ENCODE data around the gene SPSB3.

Gene SPSB3

DNA sequence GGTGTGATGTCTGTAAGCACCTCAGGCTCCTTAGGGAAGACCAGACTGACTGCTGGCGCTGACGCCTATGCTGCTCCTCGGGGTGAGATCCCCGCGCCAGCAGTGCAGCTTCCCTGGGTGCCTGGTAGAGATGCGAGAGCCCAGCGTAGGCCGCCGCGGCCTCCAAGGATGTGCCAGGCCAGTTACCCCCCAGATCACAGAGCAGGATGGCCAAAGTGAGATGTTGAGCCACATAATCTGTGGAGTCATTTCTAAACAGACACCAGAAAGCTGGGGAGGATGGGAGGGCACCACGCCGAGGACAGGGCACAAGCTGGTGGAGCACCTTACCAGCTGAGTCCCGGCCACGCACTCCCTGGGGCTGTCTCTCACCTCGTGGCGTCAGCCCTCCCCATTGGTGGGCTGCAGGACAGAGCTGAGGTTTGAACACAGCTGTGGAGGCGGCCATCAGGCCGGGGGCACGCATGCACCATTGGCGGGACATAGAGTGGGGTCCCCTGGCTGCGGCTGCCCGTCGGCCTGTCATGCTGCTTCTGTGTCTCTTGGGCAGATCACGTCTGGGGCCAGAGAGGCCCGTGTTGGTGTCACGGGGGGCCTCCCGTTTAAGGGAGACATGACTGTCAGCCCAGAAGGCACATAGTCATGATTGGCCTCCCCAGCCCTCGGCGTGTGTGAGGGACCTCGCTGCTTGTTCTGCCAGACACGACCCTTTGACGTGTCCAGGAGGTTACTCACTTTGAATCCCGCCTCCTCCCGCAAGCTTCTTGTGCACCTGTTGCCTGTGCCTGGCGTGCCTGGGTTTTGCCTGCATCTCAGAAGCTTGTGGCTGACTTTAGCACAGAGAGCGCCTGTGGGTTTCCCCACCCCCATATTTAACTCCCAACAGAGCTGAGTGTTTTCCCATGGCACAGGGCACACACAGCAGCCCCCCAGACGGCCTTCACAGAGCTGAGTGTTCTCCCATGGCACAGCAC lies 54.4 kb downstream of the SPSB3 start:
- Histone ChIP-seq H3K36me3 (ENCODE audit: control insufficient read depth, insufficient read depth, low read length) (peaks cover 5% of the 10 kb centered on the region), H3K4me3 (ENCODE audit: insufficient read depth, low read depth, low read length) (no peak overlapping the region), H3K27ac (ENCODE audit: insufficient read depth, low read depth, low read length, poor library complexity, severe bottlenecking) (no peak overlapping the region), H3K9me3 (ENCODE audit: control insufficient read depth, low read length) (no peaks in the 10 kb centered on the region), H3K27me3 (ENCODE audit: control insufficient read depth, insufficient read depth, low read length, poor library complexity, severe bottlenecking) (no peaks in the 10 kb centered on the region), H3K4me1 (ENCODE audit: control insufficient read depth, insufficient read depth, low read length) (no peaks in the 10 kb centered on the region)
- WGBS, 2 experiments = 95% methylated on average over 37 of the region's 37 CpGs

Data from ectodermal cell (in vitro differentiated cells).